ENCODE measurements around the gene FGF5.
"Not testable (repeated sequence)": the region's sequence is repeated elsewhere in the genome, so short reads cannot be mapped to it uniquely, and the experiment has no call there.

Gene FGF5

GRCh38 chr4:80266253-80266901 is at the start of gene FGF5:
Gene FGF5 (plus strand): TSS chr4:80266664. CDS start chr4:80266825, 161 bp downstream.
- DNase-seq: peak; percentile 20

GRCh38 chr4:80219301-80220025 is 47.0 kb upstream of the FGF5 start:
- no peak for DNase-seq

DNA sequence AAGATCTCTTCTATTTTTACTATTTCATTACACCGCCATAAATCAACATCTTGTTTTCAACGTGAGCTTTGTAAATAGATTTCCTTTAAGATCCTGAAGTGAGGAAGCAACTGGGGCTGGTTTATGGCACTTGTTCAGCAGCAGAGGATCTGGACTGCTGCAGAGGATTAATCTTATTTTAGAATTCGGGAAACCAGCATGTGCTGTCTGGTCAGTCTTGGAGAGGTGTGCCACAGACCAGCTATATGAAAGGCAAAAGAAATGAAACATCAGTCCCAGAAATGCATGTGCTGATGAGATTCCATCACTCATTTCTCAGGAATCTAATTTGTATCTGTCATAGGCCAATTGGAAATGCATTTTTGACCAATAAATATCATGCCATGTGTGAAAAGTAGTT is 45.8 kb upstream of the FGF5 start:
- DNase-seq: no peak

GRCh38 chr4:80221161-80221560 is 45.3 kb upstream of the FGF5 start:
- DNase-seq: no peak

DNA sequence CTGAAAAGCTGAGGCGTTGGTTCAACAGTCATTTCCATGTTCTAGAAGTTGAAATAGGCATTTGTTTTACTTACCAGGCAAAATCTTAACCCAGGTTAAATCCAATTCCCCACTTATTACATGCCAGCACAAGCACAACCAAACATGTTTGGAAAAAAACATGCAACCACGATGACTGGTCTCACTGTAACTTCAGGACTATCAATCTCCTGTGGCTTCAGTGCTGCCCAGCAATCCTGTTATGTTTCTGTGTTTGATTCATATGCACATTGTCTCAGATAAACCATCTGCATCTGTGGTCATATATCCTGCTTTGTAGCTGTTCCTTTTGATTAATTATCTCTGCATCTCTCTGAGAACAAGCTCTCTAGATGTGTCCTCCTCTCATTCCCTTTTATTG is 40.9 kb upstream of the FGF5 start:
- DNase-seq: no peak

DNA sequence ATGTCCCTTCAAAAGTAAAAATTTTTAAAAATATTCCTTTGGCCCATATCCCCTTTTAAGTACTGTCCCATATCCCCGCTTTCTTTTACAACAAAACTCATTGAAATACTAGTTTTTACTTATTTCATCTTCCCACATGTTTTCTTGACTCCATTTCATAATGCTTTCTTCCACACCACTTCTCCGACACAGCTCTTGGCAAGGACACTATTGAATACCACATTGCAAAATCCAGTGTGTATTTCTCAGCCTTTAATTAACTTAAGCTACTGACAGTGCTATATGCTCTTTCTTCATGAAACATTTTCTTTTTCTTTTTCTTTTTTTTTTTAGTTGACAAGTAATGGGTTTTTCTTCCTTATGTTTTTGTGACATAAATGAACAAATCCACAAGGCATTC is 40.4 kb upstream of the FGF5 start:
- DNase-seq: no peak

DNA sequence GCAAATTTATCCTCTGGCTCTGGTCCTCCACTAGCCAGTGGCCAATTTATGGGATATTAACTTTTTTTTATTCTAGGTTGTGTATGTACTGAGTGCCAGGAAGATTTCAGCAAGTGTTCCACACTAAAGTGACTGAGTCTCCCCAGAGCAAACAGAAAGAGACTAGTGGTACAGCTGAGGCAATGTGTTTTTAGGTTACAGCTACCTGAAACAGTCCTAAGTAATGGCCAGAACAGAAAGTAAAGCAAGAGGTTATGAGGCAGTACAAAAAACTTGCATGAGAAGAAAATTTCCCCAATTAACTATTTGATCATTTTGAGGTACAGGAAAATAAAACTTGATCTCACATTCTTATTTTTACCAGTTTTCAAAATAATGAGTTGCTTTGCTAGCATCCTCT is 38.0 kb upstream of the FGF5 start:
- no peak for DNase-seq

DNA sequence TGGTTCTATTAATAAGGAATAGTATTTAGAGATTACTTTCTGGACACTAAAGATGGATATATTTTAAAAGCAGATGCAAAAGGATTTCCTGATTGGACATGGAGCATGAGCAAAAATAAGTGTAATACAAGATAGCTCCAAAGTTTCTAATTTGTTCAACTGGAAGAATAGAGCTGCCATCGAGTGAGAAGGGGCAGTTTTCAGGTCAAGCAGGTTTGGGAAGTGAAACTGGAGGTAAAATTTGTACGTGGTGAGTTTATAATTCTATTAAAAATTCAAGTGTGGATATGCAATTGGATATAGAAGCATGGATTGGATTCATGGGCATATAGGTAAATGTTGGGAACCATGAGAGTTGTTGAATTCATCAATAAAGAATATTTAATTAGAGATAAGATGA is 37.3 kb upstream of the FGF5 start:
- DNase-seq: no peak

DNA sequence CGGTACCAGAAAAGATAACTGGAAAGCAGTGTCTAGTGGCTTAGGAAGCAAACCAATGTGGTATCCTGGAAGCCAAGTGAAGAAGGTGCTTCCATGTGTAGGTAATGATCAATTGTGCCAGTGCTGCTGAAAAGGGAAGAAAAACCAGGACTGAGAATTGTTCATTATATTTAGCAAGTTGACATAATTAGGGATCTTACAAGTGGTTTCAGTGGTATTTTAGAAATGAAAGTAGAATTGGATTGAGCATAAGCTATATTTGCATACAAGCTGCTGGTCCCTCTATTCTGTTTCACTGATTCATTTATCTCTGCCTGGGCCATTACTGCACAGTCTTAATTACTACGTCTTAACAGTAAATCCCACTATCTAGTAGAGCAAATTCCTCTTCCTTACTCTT is 36.9 kb upstream of the FGF5 start:
- no peak for DNase-seq

DNA sequence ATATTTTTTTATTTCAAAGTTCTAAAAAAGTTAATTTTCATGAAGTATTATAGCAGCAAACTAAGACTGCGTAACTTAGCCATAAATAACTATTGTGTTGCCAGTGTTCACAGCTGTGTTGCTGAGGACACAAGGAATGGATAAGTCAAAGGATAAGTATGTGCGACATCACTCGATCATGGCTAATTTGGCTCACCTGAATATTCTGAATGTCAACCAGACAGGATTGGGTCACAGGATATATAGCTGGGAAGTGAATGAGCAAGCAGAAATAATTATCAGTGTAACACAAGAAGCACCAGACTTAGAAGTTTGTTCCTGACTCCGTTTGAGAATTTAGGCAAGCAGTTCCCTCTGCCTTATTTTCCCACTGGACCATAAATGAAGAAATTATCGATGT is 35.3 kb upstream of the FGF5 start:
- no peak for DNase-seq

DNA sequence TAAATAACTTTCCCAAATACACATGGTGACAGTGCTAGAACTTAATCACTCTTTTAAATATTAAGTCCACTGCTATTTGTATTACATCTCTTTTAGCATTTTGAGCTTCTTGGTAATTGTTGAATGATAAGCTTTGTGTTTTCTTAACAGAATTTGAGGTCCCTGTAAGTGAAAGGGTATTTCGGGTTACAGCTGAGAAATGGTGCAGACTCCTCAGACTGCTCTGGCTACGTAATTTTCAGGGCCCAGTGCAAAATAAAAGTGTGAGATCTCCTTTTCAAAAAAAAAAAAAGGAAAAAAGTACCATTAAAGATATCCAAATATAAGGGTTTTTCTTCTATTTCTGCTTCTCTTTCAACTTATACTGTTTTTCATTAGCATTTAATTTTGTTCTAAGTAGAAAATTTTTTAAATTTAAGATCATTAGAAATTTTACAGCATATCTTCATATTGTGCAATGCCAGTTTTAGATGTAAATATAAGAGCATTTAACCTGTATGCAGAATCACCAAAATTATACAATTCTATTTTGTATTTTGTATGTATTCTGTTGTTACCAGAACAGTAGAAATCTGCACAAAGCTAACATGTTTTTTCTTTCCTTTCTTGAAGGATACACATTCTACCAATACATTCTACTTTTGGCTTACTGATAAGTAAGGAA is 33.6 kb upstream of the FGF5 start:
- DNase-seq: no peak

GRCh38 chr4:80233390-80233789 is 33.1 kb upstream of the FGF5 start:
- no peak for DNase-seq

GRCh38 chr4:80235451-80235850 is 31.0 kb upstream of the FGF5 start:
- DNase-seq: no peak

- no peak for DNase-seq
Observed at GRCh38 chr4:80237992-80238391, 28.5 kb upstream of the FGF5 start.

- DNase-seq: no peak
Observed at GRCh38 chr4:80239480-80240150, 26.8 kb upstream of the FGF5 start.

DNA sequence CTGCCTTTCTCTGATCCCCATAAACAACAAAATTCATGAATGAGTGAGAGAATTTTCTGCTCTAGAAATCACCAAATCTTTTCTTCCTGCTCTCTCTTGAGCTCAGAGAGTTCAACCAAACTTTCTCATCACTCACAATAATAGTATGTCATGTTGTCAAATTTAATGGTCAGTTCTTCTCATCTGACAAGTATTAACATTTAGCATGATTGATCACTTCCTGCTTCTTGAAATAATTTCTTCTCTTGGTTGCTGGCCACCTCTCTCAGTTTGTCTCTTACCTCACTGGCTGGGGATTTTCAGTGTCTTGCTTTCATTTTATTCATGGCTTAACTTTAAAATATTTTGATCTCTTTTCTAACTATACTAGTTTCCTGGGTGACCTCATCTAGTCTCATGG is 25.5 kb upstream of the FGF5 start:
- no peak for DNase-seq

DNA sequence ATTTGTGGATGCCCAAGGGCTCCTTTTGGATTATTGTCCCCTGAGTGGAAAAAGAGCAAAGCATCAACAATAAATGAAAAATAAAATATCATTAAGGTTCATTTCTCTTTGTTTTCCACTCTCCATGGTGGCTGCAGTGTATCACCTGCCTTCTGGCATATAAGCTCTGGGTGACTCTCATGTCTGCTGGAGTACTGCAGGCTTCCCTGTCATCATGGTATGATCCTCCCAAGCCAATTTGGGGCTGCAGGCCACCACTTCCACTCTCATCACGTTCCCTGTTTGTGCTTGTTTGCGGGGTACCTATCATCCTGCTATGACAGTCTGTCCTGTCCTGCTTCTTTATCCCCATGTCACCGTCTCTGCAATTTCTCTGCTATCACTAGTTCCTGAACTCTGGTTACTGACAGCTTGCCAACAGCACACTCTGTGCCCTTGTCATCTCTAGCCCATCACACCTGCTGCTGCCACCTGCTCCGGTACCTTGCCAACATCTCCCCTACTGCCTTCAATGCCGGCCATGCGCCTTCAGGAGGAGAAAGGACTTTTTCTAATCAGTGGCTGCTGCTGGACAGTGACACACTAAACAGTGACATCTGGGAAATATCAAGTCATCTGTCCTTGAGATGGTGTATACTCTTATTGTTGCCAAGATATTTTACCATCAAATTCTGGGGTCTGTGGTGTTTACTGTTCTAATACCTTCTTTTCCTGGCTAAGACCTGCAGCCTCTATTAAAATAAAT is 23.0 kb upstream of the FGF5 start:
- DNase-seq: no peak

- not testable (repeated sequence) for DNase-seq
Observed at GRCh38 chr4:80247484-80247883, 19.0 kb upstream of the FGF5 start.

GRCh38 chr4:80249144-80249543 is 17.3 kb upstream of the FGF5 start:
- no peak for DNase-seq

GRCh38 chr4:80252427-80252826 is 14.0 kb upstream of the FGF5 start:
- no peak for DNase-seq

DNA sequence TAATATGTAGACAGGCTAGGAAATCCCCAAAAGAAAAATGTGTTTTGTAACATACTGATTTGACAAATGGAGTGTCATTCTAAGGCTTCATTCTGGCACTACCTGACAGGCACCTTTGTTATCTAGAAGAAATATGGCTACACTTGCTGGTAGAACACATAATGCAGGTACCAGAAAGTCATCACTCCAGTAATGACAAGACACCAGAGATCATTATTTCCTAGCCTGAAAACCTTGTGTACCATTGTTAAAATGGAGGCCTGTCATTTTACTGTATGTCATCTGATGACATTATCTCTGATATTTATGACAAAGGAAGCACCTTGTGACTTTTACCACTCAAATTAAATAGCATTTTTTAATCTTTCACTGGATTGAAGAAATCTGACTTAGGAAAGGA is 13.5 kb upstream of the FGF5 start:
- DNase-seq: no peak

DNA sequence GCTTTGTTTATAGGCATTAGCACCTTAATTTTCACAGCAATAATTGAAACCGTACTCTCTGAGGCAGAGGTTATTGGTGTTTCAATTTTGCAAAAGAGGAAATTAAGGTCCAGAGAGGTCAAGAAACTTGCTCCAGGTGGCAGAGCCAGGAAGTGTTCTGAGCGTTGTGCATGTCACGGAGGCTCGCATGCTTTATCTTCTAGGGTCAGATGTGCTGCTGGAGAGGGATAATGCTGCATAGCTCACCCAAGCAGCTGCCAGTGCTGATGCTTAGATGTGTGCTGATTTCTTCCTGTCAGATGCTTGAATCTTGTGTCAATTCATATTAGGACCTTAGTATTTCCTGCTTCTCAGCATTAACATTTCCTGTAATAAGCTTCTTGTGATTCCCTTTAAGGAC is 13.0 kb upstream of the FGF5 start:
- DNase-seq: no peak

GRCh38 chr4:80254114-80254513 is 12.3 kb upstream of the FGF5 start:
- no peak for DNase-seq

Data from stimulated activated CD4-positive, alpha-beta T cell treated with anti-CD3 and anti-CD28 coated beads, Interleukin-4, amount 100 ng/mL, for 1 hour (primary cell).